Kidney glomerular epithelial cell (primary cell): ENCODE measurements around the gene GNE.
"Not testable (repeated sequence)": the region's sequence is repeated elsewhere in the genome, so short reads cannot be mapped to it uniquely, and the experiment has no call there.

Experiments
- DNase-seq: peaks from one replicate; lab custom pipeline; 2025; lab: John Stamatoyannopoulos, UW

The GNE gene

DNA sequence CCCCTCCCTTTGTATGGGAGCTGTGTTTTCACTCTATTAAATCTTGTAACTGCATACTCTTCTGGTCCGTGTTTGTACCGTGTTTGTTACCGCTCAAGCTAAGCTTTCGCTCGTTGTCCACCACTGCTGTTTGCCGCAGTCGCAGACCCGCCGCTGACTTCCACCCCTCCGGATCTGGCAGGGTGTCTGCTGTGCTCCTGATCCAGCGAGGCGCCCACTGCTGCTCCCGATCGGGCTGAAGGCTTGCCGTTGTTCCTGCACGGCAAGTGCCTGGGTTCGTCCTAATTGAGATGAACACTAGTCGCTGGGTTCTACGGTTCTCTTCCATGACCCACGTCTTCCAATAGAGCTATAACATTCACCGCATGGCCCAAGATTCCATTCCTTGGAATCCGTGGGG, 6.6 kb upstream of the GNE start:
- no peak for DNase-seq

DNA sequence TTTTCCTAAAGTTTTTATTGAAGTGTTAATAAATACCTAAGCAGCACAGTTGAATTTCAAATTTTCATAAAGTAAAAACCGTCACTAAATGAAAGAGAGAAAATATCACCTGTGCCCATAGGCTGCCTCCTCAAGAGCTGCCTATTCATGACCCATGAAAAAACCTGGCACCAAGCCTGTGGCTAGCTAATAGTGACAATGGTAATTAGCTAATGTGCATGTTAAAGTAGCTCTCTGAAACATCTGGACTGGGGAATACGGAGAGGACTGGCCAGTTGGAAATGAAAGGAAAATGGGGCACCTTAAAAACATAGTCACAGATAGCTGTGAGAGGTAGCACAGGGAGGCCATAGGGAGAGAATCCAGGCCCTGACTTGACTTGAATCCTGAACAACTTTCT, 5.4 kb upstream of the GNE start:
- DNase-seq = no peak

DNA sequence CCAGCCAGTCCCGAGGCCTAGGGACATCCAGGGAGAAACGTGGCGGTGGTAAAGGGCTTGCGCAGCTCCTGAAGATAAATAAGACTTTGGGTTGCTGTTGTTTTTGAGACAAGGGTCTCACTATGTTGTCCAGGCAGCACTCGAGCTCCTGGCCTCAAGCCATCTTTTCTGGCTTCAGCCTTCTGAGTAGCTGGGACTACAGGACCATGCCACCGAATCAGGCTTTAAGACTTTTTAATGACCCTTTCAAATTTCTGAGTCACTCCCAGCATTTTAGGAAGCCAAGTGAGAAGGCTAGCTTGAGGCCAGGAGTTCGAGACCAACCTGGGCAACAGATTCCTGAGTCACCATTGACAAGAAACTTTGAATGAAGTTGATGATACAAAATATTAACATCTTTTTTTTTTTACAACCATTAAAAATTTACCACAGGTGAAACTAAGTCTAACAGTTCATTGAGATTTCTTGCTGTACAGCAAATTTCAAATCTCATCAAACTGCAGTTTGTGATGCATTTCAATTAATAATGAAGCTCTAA, 817 bp upstream of the GNE start:
- DNase-seq = no peak

DNA sequence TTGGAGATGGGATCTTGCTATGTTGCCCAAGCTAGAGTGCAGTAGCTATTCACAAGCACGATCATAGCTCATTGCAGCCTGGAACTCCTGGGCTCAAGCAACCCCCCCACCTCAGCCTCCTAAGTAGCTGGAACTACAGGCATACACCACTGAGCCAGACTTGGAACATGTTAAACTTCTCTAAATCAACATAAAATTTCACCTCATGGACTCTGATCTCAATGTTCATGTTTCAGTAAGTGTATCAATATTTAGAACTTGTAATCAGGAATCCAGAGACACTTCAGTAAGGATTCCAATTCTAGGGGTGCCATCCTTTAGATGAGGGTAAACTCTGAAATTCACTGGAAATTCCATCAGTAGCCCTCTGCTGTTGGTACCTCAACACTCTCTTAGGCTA, 6.8 kb downstream of the GNE start:
- DNase-seq = no peak

DNA sequence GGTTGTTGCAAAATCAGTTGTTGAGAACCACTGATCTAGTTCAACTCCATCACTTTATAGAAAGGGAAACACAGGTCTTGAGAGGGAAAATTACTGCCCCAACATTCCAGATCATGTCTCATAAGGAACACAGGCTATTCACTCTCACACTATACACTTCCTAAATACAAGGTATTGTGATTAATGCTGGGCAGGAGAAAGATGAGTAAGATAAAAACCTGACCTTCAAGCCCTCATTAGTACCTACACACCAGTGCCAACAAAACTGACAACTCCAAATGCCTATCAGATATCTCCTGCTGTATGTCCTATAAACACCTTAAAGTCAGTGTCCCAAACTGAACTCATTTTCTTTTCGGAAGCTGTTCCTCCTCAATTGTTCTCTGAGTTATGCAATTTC, 8.2 kb downstream of the GNE start:
- DNase-seq = no peak

DNA sequence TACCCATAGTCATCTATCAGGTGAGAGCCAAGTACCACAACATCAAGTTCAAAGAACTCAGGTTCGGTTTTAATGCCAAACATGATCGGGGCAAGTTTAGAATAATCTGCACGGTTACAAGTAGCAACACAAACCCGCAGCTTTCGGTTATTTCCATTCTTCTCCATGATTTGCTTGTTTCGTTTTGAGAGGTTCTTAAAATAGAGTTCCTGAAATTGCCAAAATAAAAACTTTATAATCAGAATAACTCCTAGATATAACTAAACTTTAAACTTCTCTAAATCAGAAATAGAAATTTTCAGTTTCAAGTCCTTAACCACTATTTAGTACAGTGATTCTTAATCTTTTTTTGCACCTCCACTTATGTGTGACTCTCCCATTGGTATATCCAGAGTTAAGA, 9.1 kb downstream of the GNE start:
- DNase-seq = no peak

DNA sequence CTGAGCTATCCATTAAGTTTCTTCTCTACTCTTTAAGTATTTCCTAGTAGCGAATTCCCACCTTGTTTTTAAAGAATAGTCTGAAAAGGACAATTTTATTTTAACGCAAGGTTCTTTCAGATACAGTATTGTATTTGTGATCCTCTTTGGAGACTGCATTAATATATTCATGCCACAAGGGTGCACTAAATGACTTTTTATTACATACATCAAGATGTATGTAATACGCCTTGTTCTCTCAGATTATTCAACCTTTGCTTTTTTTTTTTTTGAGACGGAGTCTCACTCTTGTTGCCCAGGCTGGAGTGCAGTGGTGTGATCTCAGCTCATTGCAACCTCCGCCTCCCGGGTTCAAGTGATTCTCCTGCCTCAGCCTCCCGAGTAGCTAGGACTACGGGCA, 10.2 kb downstream of the GNE start:
- DNase-seq = peak; percentile 5

DNA sequence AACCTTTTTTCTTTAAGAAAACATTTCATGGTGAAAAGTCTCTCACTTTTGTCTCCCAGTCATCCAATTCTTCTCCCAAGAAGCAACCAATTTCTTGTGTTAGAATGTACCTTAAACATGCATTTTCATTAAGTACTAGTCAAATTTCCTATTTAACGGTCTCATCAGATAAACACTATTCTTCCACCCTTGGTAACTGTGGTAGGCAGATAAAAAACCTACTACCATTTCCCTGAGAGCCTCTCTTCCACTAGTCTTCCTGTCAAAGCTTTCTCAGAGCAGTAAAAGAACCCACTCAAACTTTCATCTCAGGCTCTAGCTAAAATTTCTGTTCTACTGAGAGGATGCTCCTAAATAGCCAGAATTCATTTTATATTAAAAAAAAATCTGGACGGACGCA, 10.9 kb downstream of the GNE start:
- no peak for DNase-seq

DNA sequence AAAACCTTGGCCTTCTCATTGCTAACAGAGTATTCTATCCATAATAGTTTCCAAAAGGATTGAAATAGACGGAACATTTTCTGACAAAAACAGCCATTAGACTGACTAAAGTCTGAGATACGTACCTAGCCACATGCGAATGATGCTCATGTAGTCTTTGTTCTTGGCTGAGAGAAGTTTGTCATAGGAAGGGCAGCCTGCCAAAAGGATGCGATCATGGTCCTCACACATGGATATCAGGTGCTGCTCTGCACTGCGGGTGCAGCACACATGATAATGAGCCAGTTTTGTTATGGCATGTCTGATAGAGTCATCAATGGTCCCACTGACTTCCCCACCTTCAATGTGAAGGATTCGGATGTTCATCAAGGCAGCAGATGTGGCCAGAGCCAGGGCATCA, 12.3 kb downstream of the GNE start:
- no peak for DNase-seq

DNA sequence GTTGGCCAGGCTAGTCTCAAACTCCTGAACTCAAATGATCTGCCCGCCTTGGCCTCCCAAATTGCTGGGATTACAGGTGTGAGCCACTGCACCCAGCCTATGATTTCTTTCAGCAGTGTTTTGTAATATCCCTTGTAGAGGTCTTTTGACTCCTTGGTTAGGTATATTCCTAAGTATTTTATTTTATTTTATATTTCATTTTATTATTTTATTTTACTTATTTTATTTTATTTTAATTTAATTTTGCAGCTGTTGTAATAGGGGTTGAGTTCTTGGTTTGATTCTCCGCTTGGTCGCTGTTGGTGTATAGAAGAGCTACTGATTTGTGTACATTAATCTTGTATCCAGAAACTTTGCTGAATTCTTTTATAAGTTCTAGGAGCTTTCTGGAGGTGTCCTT, 18.6 kb downstream of the GNE start:
- not testable (repeated sequence) for DNase-seq

DNA sequence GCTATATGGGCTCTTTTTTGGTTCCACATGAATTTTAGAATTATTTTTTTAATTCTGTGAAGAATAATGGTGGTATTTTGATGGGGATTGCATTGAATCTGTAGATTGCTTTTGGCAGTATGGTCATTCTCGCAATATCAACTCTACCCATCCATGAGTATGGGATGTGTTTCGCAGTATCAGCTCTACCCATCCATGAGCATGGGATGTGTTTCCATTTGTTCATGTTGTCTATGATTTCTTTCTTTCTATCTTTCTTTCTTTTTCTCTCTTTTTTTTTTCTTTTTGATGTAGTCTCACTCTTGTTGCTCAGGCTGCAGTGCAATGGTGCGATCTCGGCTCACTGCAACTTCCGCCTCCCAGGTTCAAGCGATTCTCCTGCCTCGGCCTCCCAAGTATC, 19.0 kb downstream of the GNE start:
- not testable (repeated sequence) for DNase-seq

DNA sequence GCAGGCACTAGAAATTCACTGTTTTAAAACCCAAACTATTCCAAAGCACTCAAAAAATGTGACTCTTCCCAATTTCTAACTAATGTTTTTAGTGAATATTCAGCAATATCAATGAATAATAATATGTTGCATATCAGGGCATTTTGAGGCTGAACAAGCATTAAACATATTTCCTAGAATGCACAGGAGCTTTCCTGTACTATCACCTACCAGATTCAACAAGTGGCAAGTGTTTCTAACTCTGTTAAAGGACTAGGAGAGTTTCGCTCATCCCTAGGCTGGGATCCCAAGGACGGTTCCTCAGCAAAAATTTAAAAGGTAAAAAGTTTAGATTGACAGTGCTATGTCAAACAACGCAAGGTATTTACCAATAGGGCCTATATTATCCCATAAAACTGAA, 21.0 kb downstream of the GNE start:
- DNase-seq = no peak

DNA sequence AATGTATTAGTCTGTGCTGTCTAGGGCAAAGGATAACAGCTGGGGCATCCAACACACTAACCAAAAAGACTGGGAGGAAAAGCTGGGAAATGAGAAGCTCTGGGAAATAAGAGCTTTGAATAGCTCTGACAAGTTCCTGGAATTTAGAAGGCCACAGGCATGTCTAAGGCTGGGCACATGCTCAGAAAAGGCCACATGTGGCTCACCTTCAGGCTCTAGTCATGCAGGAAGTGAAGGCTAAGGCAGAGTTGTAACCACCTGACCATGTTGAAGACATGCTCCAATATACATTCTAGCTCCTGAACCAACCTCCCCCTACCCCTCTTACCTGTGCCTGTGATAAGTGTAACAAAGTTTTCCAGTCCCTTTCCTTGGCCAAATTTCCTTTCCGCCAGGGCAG, 35.8 kb downstream of the GNE start:
- DNase-seq = no peak

DNA sequence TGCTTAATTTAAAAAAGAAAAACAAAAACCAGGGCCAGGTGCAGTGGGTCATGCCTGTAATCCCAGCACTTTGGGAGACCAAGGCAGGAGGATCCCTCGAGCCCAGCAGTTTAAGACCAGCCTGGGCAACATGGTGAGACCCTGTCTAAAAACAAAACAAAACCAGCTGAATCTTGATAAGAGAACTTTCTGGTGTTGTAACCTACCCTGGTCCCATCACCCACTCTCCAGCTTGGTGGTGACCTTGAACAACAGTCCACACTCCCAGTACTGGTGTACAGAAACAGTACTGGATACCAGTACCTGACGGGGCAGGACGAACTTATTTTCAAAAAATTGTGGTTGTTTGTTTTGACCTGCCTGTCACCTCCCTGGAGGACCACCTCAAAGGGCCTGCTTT, 36.6 kb downstream of the GNE start:
- DNase-seq = no peak

DNA sequence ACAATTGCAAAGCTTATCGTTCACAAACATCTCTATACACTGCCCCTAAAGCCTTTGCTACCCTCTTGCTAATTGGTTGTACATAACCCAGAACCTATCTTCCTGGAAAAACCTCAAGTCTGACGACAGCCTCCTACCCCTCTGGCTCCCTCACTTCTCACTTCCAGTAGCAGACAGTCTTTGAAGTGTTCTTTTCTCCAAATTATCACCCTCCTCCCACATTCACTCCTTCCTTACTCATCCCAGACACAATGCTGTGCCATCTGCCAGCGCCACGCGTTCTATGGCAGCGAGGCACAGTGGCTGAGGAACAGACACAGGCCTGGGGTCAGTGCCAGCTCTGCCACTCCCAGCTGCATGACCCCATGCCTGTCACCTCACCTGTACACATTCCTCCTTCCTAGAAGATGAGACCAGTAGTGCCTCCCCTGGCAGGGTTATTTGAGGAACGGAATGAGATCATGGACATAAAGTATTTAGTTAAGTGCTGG, 39.8 kb downstream of the GNE start:
- DNase-seq = peak; percentile 87

DNA sequence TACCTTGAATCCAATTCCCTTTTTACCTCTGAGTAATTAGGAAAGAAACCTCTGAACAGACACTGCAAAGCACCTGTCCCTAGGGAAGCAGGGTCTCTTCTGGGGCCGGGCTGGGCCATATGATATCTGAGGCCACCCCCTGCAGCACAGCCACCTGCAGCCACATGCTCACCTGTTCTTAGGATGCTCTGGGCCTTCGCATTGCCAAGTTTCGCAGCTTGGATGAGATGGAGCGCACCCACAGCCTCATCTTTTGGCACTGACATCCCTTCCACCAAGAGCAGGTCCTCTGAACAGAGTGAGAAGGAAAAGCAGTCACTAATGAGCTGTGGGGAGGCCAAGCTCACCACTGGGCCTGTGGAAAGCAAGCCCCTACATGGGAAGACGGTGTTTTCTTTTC, 40.2 kb downstream of the GNE start:
- no peak for DNase-seq

DNA sequence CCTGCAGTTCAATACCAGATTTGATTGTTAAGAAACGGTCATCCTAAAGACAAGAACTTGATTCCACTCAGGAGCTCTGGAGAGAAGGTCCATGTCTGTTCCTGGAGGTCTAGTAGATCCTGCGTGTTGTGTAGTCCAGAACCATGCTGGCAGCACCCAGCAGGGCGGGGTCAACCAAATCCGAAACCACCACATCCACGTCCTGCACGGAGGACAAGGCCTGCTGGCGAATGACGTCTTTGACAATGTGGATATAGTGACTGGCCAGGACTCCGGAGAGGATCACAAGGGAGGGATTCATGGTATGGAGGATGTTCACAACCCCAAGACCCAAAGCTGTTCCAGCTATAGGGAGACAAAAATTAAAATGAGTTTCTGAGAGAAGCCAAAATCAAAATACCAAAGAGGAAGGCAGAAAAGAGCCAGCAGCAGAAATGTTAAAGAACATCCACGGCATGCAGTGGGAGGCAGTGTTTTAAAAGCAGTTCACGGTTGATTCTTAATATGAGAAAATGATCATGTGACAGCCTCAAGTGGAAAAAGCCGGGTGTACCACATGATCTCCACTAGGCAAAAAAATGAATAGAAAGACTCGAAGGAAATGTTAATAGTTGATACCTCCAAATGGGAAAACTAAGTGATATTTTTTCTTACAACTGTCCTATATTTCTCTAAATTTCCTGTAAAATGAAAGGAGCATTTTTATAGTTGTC, 40.8 kb downstream of the GNE start:
- peak; percentile 28 for DNase-seq

DNA sequence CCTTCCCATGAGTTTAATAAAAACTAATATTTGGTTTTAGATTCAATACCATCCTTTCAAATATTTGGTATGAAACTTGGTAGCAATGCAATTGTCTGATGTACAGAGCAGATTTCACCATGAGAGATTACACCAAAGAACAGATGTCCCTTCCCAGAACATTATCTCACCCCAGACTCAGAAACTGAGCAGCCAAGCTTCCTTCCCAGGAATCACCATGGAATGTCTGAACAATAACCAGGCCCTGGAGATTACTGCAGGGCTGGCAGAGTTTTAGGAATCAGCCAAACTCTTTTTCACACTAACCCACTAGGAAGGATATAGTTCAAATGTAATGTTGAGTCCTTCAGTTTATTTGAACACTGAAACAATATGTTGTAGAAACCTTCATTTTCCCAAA, 43.7 kb downstream of the GNE start:
- DNase-seq = no peak

DNA sequence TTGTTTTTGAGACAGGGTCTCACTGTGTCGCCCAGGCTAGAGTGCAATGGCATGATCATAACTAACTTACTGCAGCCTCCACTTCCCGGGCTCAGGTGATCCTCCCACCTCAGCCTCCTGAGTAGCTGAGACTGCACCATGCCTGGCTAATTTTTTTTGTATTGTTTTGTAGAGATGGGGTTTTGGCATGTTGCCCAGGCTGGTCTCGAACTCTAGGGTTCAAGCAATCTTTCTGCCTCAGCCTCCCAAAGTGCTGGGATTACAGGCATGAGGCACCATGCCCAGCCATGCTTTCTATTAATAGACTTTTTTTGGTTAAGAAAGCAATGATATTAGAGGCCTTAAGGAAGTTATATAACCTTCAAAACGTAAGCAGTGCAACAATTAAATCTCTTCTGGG, 44.3 kb downstream of the GNE start:
- DNase-seq = no peak

DNA sequence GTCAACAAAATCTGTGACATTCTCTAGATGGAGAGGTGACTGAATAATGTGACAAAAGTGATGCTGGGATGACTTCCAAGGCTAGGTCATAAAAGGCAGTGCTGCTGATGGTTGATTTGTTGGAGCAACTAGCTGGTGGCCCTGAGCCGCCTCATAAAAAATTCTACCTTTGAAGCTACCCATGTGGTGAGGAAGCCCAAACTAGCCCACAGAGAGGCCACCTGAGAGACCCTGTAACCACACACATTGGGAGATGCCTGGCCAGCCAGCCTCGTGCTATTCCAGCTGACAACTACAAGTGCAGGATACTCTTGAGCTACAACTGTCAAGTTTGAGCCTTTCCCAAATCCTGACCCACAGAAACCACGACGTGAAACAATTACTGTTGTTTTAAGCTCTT, 44.9 kb downstream of the GNE start:
- DNase-seq = no peak

DNA sequence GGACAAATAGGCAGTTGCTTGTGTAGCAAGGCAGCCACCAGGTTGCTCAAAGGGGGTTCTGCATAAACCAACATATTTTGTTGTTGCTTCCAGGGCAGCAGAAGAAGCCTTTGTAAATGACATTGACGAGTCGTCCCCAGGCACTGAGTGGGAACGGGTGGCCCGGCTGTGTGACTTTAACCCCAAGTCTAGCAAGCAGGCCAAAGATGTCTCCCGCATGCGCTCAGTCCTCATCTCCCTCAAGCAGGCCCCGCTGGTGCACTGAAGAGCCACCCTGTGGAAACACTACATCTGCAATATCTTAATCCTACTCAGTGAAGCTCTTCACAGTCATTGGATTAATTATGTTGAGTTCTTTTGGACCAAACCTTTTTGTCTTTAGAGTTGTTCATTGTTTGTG, 46.7 kb downstream of the GNE start:
- DNase-seq = no peak

DNA sequence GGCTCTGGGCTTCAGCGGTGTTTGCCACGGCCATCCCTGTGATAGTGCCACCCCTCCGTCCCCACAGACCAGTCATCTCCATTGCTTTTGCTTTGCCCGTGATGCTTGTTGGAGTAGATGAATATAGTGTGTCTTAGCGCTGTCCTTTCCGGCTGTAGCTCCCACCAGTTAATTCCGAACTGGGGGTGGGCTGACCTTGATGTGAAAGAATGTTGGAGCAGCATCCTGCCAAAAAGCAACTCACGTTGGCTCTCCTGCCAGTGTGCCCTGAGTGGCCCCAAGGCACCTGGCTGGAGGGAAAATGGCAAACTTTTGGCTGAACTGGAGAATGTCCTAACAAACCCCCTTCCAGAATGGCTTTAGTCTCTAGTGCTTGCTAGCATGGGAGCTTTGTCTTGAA, 47.5 kb downstream of the GNE start:
- DNase-seq = no peak

DNA sequence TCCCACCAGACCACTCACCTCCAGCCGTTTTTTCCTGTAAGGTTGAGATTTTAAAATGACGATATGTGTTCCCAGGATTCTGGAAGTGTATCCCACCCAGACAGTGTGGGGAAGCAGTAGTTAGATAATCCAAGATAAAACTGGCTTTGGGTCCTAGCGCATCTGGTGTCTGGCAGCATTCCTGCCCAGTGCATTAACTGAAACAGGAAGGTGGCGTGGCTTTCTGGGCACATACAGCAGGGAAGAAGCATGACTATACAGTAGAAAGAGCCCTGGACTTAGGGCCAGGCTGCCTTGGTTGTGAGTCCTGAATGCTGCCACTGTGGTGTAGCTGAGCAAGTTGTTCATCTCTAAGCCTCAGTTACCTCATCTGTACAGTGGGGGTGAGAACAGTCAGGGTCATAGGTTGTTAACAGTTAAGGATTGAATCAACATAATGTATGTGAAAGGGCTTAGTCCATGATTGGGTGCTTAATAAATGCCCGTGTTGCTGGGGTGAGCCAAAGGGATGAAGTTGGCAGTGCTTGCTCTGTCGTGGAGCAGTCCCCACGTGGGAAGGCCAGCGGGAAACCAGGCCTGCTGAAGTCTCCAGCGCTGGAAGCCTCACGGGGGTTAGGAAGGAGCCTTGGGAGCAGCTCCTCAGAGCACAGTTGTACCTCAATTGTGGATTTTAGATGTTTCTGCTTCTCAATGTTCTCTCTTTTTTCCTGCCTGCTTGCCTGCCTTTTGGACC, 49.6 kb downstream of the GNE start:
- DNase-seq = no peak
